ENCODE measurements around the gene PDLIM7. TPM values are rescaled to one million over a fixed set of nuclear protein-coding genes. Genes with fewer than 3 reads are reported as not detected.

Gene PDLIM7
- total and polyA plus RNA-seq, 2 of the 8 experiments (the other 6 are each of a cell fraction or from before 2014, with no cell fraction given), result 67.3 to 94.2 TPM

- TF ChIP-seq JUND (IDR thresholded peaks at IDR 0.05; ENCODE audit: low read length) (no peak), GABPA (IDR thresholded peaks at IDR 0.05; ENCODE audit: borderline replicate concordance, insufficient read depth, low read length) (no peak)
- TF ChIP-seq, protein P1, sequence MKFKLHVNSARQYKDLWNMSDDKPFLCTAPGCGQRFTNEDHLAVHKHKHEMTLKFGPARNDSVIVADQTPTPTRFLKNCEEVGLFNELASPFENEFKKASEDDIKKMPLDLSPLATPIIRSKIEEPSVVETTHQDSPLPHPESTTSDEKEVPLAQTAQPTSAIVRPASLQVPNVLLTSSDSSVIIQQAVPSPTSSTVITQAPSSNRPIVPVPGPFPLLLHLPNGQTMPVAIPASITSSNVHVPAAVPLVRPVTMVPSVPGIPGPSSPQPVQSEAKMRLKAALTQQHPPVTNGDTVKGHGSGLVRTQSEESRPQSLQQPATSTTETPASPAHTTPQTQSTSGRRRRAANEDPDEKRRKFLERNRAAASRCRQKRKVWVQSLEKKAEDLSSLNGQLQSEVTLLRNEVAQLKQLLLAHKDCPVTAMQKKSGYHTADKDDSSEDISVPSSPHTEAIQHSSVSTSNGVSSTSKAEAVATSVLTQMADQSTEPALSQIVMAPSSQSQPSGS (IDR thresholded peaks at IDR 0.05; ENCODE audit: low read length), result 0 out of 2 replicates have a peak, but pooled peaks have one; percentile 1
These were observed 27.5 kb downstream of the PDLIM7 start (continued) for GRCh38 chr5:177469750-177470525.

Measured in H1 (cell line).